Upper lobe of left lung (tissue), 6 donors: ENCODE results near the gene FBRSL1. TPM values are rescaled to one million over a fixed set of nuclear protein-coding genes. Genes with fewer than 3 reads are reported as not detected.

Experiments
- ATAC-seq, 2 donors: fragments of 200-7000 bp; cut with Tn5 transposase; one replicate each; pipeline ENCODE4 v1.9.1; 2022; ENCODE audit warnings: mild to moderate bottlenecking in 2 of 2, moderate library complexity in 2 of 2; ENCODE audit not compliant: low FRiP score in 2 of 2
- DNase-seq, 2 donors: peaks; one replicate each; pipeline ENCODE4 v3.0.0-alpha.2; 2019 to 2020
- H3K27ac ChIP-seq, 4 donors: fragments of 200-600 bp; sonication (generic); one replicate each; pipeline ENCODE4 v1.5.1; 2016 to 2019
- H3K27me3 ChIP-seq, 4 donors: fragments of 200-600 bp; sonication (generic); one replicate each; pipeline ENCODE4 v1.5.1; 2017 to 2019
- H3K36me3 ChIP-seq, 4 donors: fragments of 200-600 bp; sonication (generic); one replicate each; pipeline ENCODE4 v1.5.1; 2016 to 2019
- H3K4me1 ChIP-seq, 4 donors: fragments of 200-600 bp; sonication (generic); one replicate each; pipeline ENCODE4 v1.5.1; 2018 to 2019
- H3K4me3 ChIP-seq, 4 donors: fragments of 200-600 bp; sonication (generic); one replicate each; pipeline ENCODE4 v1.5.1; 2017 to 2019; ENCODE audit warnings: mild to moderate bottlenecking in 2 of 4, moderate library complexity in 1 of 4
- H3K9me3 ChIP-seq, 4 donors: fragments of 200-600 bp; sonication (generic); one replicate each; pipeline ENCODE4 v1.5.1; 2018 to 2019
- EP300 ChIP-seq, 4 donors: sonication (generic); formaldehyde crosslinking; IDR thresholded peaks; one replicate each; pipeline ENCODE4 v1.5.1; 2017; ENCODE audit warnings: antibody characterized with exemption in 4 of 4, control low read depth in 2 of 4
- POLR2A ChIP-seq, 4 donors: fragments of 450-650 bp; IDR thresholded peaks; one replicate each; pipeline ENCODE4 v1.5.1; 2016 to 2017; ENCODE audit warnings: antibody characterized with exemption in 4 of 4, mild to moderate bottlenecking in 2 of 4
- POLR2AphosphoS5 ChIP-seq, 2 donors: sonication (generic); formaldehyde crosslinking; IDR thresholded peaks; one replicate each; pipeline ENCODE4 v1.5.1; 2017; ENCODE audit warnings: antibody characterized with exemption in 2 of 2
- WGBS, 2 donors: methylation state at CpG; one replicate each; pipeline ENCODE4 v1.1.5; 2017 to 2018; 5-methylcytosine and 5-hydroxymethylcytosine counted together
- total RNA-seq, 6 donors: library from RNA; depleted of rRNA in 4 of 6; stranded (reverse); fragments of >200 nt in 4 of 6; gene quantifications; one replicate each; pipeline versions ENCODE4 v1.1.0 to v1.2.1, GENCODE V29; 2016 to 2021
- TF ChIP-seq, protein P1 (sequence below), 6 experiments: fragments of 450-650 bp in 4 of 6; fragments of 200-600 bp in 2 of 6; sonication (generic) in 2 of 6; IDR thresholded peaks; one replicate each; pipeline ENCODE4 v1.5.1; 2016 to 2019; ENCODE audit warnings: antibody characterized with exemption in 6 of 6
- donor health status: DM: no; HTN: no; CAD: no; lungs with moderate emphysema.
- donor health status: DM: no; HTN: yes; CAD: no; lungs with severe emphysema.

FBRSL1 gene
- total RNA-seq, 6 donors from 2014 or later: 16.0 to 53.0 (median 44.1) TPM

DNA sequence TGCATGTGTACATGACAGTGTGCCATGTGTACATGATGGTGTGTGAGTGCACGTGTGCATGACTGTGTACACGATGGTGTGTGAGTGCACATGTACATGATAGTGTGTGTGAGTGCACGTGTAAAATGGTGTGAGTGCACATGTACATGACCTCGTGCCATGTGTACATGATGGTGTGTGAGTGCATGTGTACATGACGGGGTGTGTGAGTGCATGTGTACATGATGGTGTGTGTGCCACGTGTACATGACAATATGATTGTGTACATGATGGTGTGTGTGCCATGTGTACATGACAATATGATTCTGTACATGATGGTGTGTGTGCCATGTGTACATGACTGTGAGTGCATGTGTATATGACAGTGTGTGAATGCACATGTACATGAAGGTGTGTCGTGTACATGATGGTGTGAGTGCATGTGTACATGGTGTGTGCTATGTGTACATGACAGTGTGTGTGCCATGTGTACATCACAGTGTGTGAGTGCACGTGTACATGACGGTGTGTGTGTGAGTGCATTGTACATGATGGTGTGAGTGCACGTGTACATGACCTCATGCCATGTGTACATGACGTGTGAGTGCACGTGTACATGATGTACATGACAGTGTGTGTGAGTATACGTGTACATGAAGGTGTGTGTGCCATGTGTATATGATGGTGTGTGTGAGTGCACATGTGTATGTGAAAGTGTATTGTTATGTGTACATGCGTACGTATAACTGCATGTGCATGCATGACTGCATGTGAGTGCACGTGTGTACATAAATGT lies 46.3 kb downstream of the FBRSL1 start:
- no peaks in the 10 kb centered on the region for H3K4me1 ChIP-seq
- DNase-seq (no peak), ATAC-seq (no peak)
- WGBS, 2 donors: 96 to 97% methylated on average over 16 of the region's 16 CpGs
- H3K27me3 ChIP-seq: no peaks in the 10 kb centered on the region
- H3K36me3 ChIP-seq: no peaks in the 10 kb centered on the region
- no peak overlapping the region for H3K4me3 ChIP-seq
- TF ChIP-seq POLR2AphosphoS5 (IDR thresholded peaks at IDR 0.05): no peak
- TF ChIP-seq, protein P1, sequence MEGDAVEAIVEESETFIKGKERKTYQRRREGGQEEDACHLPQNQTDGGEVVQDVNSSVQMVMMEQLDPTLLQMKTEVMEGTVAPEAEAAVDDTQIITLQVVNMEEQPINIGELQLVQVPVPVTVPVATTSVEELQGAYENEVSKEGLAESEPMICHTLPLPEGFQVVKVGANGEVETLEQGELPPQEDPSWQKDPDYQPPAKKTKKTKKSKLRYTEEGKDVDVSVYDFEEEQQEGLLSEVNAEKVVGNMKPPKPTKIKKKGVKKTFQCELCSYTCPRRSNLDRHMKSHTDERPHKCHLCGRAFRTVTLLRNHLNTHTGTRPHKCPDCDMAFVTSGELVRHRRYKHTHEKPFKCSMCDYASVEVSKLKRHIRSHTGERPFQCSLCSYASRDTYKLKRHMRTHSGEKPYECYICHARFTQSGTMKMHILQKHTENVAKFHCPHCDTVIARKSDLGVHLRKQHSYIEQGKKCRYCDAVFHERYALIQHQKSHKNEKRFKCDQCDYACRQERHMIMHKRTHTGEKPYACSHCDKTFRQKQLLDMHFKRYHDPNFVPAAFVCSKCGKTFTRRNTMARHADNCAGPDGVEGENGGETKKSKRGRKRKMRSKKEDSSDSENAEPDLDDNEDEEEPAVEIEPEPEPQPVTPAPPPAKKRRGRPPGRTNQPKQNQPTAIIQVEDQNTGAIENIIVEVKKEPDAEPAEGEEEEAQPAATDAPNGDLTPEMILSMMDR (IDR thresholded peaks at IDR 0.05): no peak
- no peak for TF ChIP-seq EP300 (IDR thresholded peaks at IDR 0.05)
- TF ChIP-seq POLR2A (IDR thresholded peaks at IDR 0.05): no peak
- H3K9me3 ChIP-seq: no peaks in the 10 kb centered on the region
- H3K27ac ChIP-seq: no peak overlapping the region

DNA sequence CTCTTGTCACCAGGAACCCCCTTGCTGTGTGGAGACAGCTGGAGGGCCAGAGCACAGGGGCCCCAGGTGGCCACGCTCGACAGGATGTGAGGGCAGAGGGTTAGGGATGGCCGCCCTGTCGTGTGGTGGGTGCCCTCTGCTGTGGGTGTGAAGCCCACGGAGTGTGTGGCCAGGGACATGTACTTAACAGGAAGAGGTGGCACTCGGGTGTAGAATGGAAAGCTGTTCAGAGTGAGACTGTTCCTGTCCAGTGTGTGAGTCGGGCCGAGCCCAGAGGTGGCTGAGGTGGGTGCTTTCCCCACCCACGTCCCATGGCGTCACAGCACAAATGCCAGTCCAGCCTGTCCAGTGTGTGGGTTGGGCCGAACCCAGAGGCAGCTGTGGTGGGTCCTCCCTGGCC lies 47.1 kb downstream of the FBRSL1 start:
- peak in 1 of 2 donors; percentile 49 for DNase-seq
- Histone ChIP-seq H3K9me3 (no peaks in the 10 kb centered on the region), H3K4me3 (no peak overlapping the region), H3K27ac (no peak overlapping the region), H3K36me3 (no peaks in the 10 kb centered on the region), H3K4me1 (no peaks in the 10 kb centered on the region), H3K27me3 (no peaks in the 10 kb centered on the region)
- WGBS, 2 donors: 88 to 93% methylated on average over 8 to 11 of the region's 11 CpGs
- TF ChIP-seq, protein P1 (IDR thresholded peaks at IDR 0.05): no peak
- TF ChIP-seq POLR2AphosphoS5 (IDR thresholded peaks at IDR 0.05) (no peak), EP300 (IDR thresholded peaks at IDR 0.05) (no peak), POLR2A (IDR thresholded peaks at IDR 0.05) (no peak)
- no peak for ATAC-seq

DNA sequence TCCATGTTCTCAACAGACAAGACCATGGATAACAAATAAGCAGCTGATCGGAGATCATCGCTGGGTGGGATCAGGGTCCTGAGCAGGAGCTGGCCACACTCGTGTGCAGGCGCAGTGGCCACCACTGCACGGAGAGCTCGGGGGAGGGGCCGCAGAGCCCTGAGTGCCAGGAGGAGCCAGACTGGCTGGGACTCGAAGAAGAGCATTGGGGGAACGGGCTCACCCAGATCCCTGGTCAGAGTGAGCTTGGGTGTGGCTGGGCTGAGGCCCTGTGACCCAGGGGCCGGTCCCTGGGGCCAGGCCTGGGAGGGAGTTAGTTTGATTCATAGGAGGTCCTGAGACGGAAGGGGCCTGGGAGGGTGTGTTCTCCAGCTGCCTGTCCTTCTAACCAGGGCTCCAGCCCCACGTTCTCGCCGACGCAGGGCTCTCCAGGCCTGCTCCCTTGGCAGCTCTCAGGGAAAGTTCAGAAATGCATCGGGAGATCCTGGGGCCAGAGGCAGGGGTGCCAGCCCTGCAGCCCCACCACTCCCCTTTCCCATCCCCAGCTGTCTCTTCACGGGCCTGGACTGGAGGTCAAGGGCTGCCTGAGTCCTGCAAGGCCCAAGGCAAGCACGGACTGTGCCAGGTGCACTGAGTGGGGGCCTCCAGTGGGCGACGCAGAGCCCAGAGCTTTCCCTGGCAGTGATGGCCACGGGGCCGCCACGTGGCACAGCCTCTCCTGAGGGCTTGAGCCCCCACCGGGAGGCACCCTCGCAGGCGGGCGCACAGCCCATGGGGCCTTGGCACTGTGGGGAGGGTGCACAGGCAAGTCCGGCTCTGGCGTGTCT lies 48.1 kb downstream of the FBRSL1 start:
- Histone ChIP-seq H3K36me3 (peaks cover 0 to under 1% (median 0%) of the 10 kb centered on the region in 4 donors), H3K27ac (no peak overlapping the region), H3K4me3 (no peak overlapping the region), H3K9me3 (no peaks in the 10 kb centered on the region), H3K4me1 (no peaks in the 10 kb centered on the region), H3K27me3 (no peaks in the 10 kb centered on the region)
- TF ChIP-seq POLR2AphosphoS5 (IDR thresholded peaks at IDR 0.05) (no peak), EP300 (IDR thresholded peaks at IDR 0.05) (no peak), POLR2A (IDR thresholded peaks at IDR 0.05) (no peak)
- TF ChIP-seq, protein P1 (IDR thresholded peaks at IDR 0.05): no peak
- ATAC-seq: no peak
- peak in 1 of 2 donors; percentile 81 for DNase-seq
- 78 to 90% methylated on average over 9 to 18 of the region's 29 CpGs for WGBS, 2 donors

DNA sequence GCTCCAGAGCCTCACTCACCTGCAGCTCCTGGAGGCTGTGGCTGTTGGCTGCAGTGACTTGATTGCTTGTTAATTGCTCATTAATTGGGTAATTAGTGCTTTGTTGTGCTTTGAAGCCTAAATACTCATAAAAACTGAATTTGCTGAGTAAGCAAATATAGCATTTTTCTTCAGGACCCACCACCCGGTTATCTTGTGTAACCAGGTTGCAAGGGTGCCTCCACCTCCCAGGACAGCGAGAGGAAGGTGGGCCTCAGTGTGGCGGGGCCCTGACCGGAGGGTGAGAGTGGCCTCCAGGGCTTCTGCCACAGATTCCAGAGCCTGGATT lies 48.7 kb downstream of the FBRSL1 start:
- WGBS, 2 donors: 93 to 98% methylated on average over 4 of the region's 4 CpGs
- DNase-seq (no peak), ATAC-seq (no peak)
- Histone ChIP-seq H3K27me3 (no peaks in the 10 kb centered on the region), H3K27ac (no peak overlapping the region), H3K4me1 (peaks cover 0 to 6% (median 0%) of the 10 kb centered on the region in 4 donors), H3K36me3 (peaks cover 0 to 4% (median 0%) of the 10 kb centered on the region in 4 donors), H3K4me3 (no peak overlapping the region), H3K9me3 (no peaks in the 10 kb centered on the region)
- TF ChIP-seq EP300 (IDR thresholded peaks at IDR 0.05): no peak
- no peak for TF ChIP-seq POLR2A (IDR thresholded peaks at IDR 0.05)
- TF ChIP-seq POLR2AphosphoS5 (IDR thresholded peaks at IDR 0.05): no peak
- TF ChIP-seq, protein P1 (IDR thresholded peaks at IDR 0.05): no peak
